GM12878 (cell line): Measurements from ENCODE around the gene FMN2. TPM values are rescaled to one million over a fixed set of nuclear protein-coding genes. Genes with fewer than 3 reads are reported as not detected.

Experiments
- ATAC-seq: fragments of 200-7000 bp; cut with Tn5 transposase; 3 replicates; pipeline ENCODE4 v1.9.1; 2020; ENCODE audit warnings: mild to moderate bottlenecking, moderate library complexity
- BruUV-seq: library from RNA; stranded (reverse); fragments of 400-500 nt; replicated peaks from 2 replicates; lab custom pipeline; 2021; lab: Mats Ljungman, UMichigan
- CTCF ChIA-PET: fragments of 300-600 bp; sonication (Branson Sonifier 250); formaldehyde crosslinking; extraction: SDS; loops from one replicate; lab custom pipeline; 2021; ENCODE audit warnings: inconsistent platforms; lab: Yijun Ruan, JAX
- POLR2A ChIA-PET: fragments of 350-600 bp; formaldehyde crosslinking; extraction: SDS; loops from one replicate; lab custom pipeline; 2021; ENCODE audit warnings: inconsistent platforms; lab: Charles Lee
- RAD21 ChIA-PET: fragments of 300-600 bp; sonication (Branson Sonifier 250); formaldehyde crosslinking; loops from one replicate; lab custom pipeline; 2023; ENCODE audit warnings: antibody characterized with exemption; ENCODE audit not compliant: unreplicated experiment; lab: Charles Lee
- SMC1A ChIA-PET: fragments of 300-600 bp; sonication (Branson Sonifier 250); formaldehyde crosslinking; loops from one replicate; lab custom pipeline; 2023; ENCODE audit not compliant: unreplicated experiment, uncharacterized antibody; lab: Charles Lee
- DNase-seq: peaks from one replicate; pipeline ENCODE4 v3.0.0-alpha.2; 2011; ENCODE audit warnings: low read depth, low spot score
- FAIRE-seq: peaks from 3 replicates; lab custom pipeline; 2011; peaks lifted over from hg19 to GRCh38; lab: Jason Lieb, UNC
- H2AFZ ChIP-seq: 2 replicates; pipeline ENCODE4 v1.6.0; 2011; ENCODE audit warnings: low read depth, low read length, control low read depth; ENCODE audit not compliant: control insufficient read depth
- H3K27ac ChIP-seq: 2 replicates; pipeline ENCODE4 v1.5.1; 2011; ENCODE audit warnings: control low read depth; ENCODE audit not compliant: control insufficient read depth, insufficient read depth
- H3K27me3 ChIP-seq, 2 experiments: replicated peaks in 1 of 2; 2 replicates each; pipeline versions ENCODE4 v1.6.0 to v1.6.1; 2011; ENCODE audit warnings: low read length in 1 of 2; ENCODE audit not compliant: control insufficient read depth in 2 of 2, insufficient read depth in 2 of 2
- H3K36me3 ChIP-seq, 2 experiments: 2 replicates each; pipeline ENCODE4 v1.5.1; 2011; ENCODE audit warnings: low read length in 1 of 2; ENCODE audit not compliant: control insufficient read depth in 2 of 2, insufficient read depth in 2 of 2
- H3K4me1 ChIP-seq: 2 replicates; pipeline ENCODE4 v1.6.1; 2011; ENCODE audit warnings: mild to moderate bottlenecking, low read length, moderate library complexity, mixed read lengths; ENCODE audit not compliant: control insufficient read depth, insufficient read depth
- H3K4me2 ChIP-seq: 2 replicates; pipeline ENCODE4 v1.6.0; 2011; ENCODE audit warnings: control low read depth; ENCODE audit not compliant: control insufficient read depth, insufficient read depth
- H3K4me3 ChIP-seq: fragments of 200-600 bp; sonication (generic); 2 replicates; pipeline ENCODE4 v1.5.1; 2016
- H3K79me2 ChIP-seq: 2 replicates; pipeline ENCODE4 v1.6.0; 2011; ENCODE audit warnings: low read length; ENCODE audit not compliant: control insufficient read depth, insufficient read depth
- H3K9ac ChIP-seq: 2 replicates; pipeline ENCODE4 v1.8.0; 2011; ENCODE audit warnings: low read length, control low read depth, mixed read lengths; ENCODE audit not compliant: control insufficient read depth, insufficient read depth
- H3K9me3 ChIP-seq: replicated peaks from 3 replicates; pipeline ENCODE4 v1.5.1; 2011; ENCODE audit warnings: mild to moderate bottlenecking, low read length; ENCODE audit not compliant: control insufficient read depth, insufficient read depth
- H4K20me1 ChIP-seq: 2 replicates; pipeline ENCODE4 v1.6.0; 2011; ENCODE audit not compliant: control insufficient read depth, insufficient read depth
- CBFB ChIP-seq: IDR thresholded peaks from 2 replicates; pipeline ENCODE4 v1.6.1; 2016; ENCODE audit warnings: antibody characterized with exemption, low read depth
- CHD1 ChIP-seq: IDR thresholded peaks from 2 replicates; pipeline ENCODE4 v1.6.1; 2012; ENCODE audit warnings: low read depth, low read length, improper control_type of control experiment
- CHD4 ChIP-seq: fragments of 200-600 bp; sonication (generic); IDR thresholded peaks from 2 replicates; pipeline ENCODE4 v1.6.1; 2016; ENCODE audit warnings: mild to moderate bottlenecking
- DPF2 ChIP-seq: fragments of 450-650 bp; IDR thresholded peaks from 2 replicates; pipeline ENCODE4 v1.6.1; 2017; ENCODE audit warnings: mild to moderate bottlenecking
- GABPA ChIP-seq: IDR thresholded peaks from 2 replicates; pipeline ENCODE4 v1.6.1; 2014; ENCODE audit warnings: antibody characterized with exemption, low read depth, mild to moderate bottlenecking, inconsistent platforms
- GATAD2B ChIP-seq: fragments of 450-650 bp; conservative IDR thresholded peaks from 2 replicates; pipeline ENCODE4 v1.6.1; 2017; ENCODE audit warnings: low read depth, mild to moderate bottlenecking, moderate library complexity
- LARP7 ChIP-seq: fragments of 450-650 bp; IDR thresholded peaks from 2 replicates; pipeline ENCODE4 v1.6.1; 2017; ENCODE audit warnings: mild to moderate bottlenecking
- NR2F1 ChIP-seq: fragments of 450-650 bp; conservative IDR thresholded peaks from 2 replicates; pipeline ENCODE4 v1.6.1; 2017; ENCODE audit warnings: mild to moderate bottlenecking
- SMAD1 ChIP-seq: fragments of 450-650 bp; IDR thresholded peaks from 2 replicates; pipeline ENCODE4 v1.6.1; 2018; ENCODE audit warnings: mild to moderate bottlenecking, low read depth; ENCODE audit not compliant: partially characterized antibody
- STAT1 ChIP-seq: fragments of 450-650 bp; conservative IDR thresholded peaks from 2 replicates; pipeline ENCODE4 v1.6.1; 2014; ENCODE audit warnings: antibody characterized with exemption, mild to moderate bottlenecking
- TCF7 ChIP-seq: IDR thresholded peaks from 2 replicates; pipeline ENCODE4 v1.6.1; 2014; ENCODE audit warnings: antibody characterized with exemption, borderline replicate concordance
- ZNF384 ChIP-seq: IDR thresholded peaks from 2 replicates; pipeline ENCODE4 v1.6.1; 2012; ENCODE audit warnings: low read depth, mild to moderate bottlenecking, low read length, improper control_type of control experiment, borderline replicate concordance
- WGBS: methylation state at CpG from one replicate; pipeline ENCODE4 v1.1.6; 2016; ENCODE audit warnings: low lambda C conversion rate; ENCODE audit not compliant: insufficient replicate concordance, insufficient coverage; ENCODE audit errors: missing lambda C conversion rate; 5-methylcytosine and 5-hydroxymethylcytosine counted together
- in situ Hi-C: fragments of 300-500 bp; cut with MboI; formaldehyde crosslinking; loops from 9 replicates; pipeline ENCODE4 v1.14.3; 2018; ENCODE audit warnings: mixed read lengths
- intact Hi-C: fragments of 100-400 bp; cut with micrococcal nuclease; formaldehyde crosslinking; loops from one replicate; pipeline ENCODE4 v1.14.2; 2022; ENCODE audit not compliant: unreplicated experiment
- polyA plus RNA-seq, 11 experiments: library from polyadenylated mRNA; depleted of rRNA in 4 of 11; unstranded in 6 of 11; stranded (reverse) in 5 of 11; fragments of >200 nt; fragmentation: Nextera tagmentation in 4 of 11; fragmentation: Illumina TruSeq in 1 of 11; extraction: Ambion mirVana in 4 of 11; extraction: Trizol in 1 of 11; gene quantifications; 1 replicate in 1 of 11; 2 replicates in 10 of 11; pipeline versions ENCODE4 v1.2.1 to v1.2.3, GENCODE V29; 2011 to 2016; ENCODE audit warnings: inconsistent platforms in 2 of 11, missing spikeins in 2 of 11, low read depth in 1 of 11
- total RNA-seq, 4 experiments: library from RNA; depleted of rRNA in 3 of 4; stranded (reverse); fragments of >200 nt in 3 of 4; fragmentation: Illumina TruSeq in 1 of 4; extraction: Trizol in 1 of 4; gene quantifications; 2 replicates each; pipeline versions ENCODE4 v1.2.1 to v1.2.3, GENCODE V29; 2013 to 2021
- TF ChIP-seq, protein P1 (sequence below): IDR thresholded peaks from 2 replicates; pipeline ENCODE4 v1.6.1; 2012; ENCODE audit warnings: low read depth, low read length, improper control_type of control experiment
- TF ChIP-seq, protein P2 (sequence below): fragments of 450-650 bp; IDR thresholded peaks from 2 replicates; pipeline ENCODE4 v1.6.1; 2014; ENCODE audit warnings: mild to moderate bottlenecking
- TF ChIP-seq, protein P3 (sequence below): fragments of 450-650 bp; IDR thresholded peaks from 2 replicates; pipeline ENCODE4 v1.6.1; 2016; ENCODE audit warnings: mild to moderate bottlenecking, moderate library complexity, borderline replicate concordance

The FMN2 gene
- total and polyA plus RNA-seq, 10 of the 15 experiments (the other 5 are each of a cell fraction or from before 2014, with no cell fraction given) = 0.60 TPM; not detected in 9

DNA sequence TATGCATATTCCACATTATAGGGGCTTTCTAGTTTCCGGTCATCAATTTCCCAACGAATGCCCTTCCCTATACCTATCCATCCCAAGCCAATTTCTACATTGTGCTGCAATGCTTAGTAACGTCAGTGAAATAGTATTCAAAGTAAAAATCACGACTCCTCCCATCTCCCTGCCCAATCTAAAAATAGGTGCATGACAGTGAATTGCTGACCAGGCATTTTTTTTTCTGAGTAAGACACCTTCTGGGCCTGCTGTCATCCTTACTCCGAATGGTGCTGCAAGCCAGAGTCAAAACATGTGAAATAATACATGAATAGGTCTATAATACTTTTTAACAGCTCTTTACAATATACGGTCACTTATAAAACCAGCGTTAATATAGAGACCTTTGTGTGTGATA is 400.1 kb downstream of the FMN2 start (continued):
- no peak for TF ChIP-seq SMAD1
- TF ChIP-seq GABPA = no peak
- no peak for TF ChIP-seq STAT1
- no peak for TF ChIP-seq GATAD2B
- no peak for TF ChIP-seq TCF7
- TF ChIP-seq, protein P1, sequence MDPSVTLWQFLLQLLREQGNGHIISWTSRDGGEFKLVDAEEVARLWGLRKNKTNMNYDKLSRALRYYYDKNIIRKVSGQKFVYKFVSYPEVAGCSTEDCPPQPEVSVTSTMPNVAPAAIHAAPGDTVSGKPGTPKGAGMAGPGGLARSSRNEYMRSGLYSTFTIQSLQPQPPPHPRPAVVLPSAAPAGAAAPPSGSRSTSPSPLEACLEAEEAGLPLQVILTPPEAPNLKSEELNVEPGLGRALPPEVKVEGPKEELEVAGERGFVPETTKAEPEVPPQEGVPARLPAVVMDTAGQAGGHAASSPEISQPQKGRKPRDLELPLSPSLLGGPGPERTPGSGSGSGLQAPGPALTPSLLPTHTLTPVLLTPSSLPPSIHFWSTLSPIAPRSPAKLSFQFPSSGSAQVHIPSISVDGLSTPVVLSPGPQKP = no peak
- no peak for TF ChIP-seq LARP7
- TF ChIP-seq CBFB = no peak
- TF ChIP-seq, protein P2, sequence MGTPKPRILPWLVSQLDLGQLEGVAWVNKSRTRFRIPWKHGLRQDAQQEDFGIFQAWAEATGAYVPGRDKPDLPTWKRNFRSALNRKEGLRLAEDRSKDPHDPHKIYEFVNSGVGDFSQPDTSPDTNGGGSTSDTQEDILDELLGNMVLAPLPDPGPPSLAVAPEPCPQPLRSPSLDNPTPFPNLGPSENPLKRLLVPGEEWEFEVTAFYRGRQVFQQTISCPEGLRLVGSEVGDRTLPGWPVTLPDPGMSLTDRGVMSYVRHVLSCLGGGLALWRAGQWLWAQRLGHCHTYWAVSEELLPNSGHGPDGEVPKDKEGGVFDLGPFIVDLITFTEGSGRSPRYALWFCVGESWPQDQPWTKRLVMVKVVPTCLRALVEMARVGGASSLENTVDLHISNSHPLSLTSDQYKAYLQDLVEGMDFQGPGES = no peak
- no peak for TF ChIP-seq CHD4

DNA sequence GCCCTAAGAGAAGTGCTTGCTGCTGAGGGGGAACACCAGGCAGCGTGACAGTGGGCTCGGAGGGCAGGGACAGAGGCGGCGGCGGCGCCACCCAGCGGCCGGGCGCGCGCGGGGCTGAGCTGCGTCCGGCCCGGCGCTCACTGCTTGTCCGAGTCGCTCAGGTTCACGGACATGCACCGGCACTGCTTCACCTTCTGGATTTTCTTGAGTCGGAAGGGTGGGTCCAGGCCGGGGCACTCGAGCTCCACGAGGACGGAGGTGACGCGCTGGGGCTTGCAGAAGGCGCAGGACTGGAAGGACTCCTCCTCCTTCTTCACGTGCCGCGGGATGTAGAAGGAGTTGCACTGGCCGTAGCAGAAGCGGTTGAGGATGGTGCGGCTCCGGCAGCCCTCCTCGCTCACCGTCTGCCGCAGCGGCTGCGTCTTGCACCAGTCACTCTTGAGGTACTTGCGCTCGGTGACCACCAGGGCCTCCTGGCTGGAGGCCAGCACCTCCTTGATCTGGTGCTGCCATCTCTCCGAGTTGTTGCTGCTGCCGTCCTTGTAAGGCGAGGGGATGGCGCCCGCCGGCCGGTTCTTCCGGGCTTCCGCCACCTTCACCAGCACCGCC is 401.3 kb downstream of the FMN2 start:
- DNase-seq = no peak
- in situ Hi-C loops = no loop called here
- no peaks in the 10 kb centered on the region for H3K36me3 ChIP-seq
- BruUV-seq = no TSS peak
- CTCF ChIA-PET = no interaction called here
- no peak overlapping the region for H3K4me3 ChIP-seq
- TF ChIP-seq, protein P3, sequence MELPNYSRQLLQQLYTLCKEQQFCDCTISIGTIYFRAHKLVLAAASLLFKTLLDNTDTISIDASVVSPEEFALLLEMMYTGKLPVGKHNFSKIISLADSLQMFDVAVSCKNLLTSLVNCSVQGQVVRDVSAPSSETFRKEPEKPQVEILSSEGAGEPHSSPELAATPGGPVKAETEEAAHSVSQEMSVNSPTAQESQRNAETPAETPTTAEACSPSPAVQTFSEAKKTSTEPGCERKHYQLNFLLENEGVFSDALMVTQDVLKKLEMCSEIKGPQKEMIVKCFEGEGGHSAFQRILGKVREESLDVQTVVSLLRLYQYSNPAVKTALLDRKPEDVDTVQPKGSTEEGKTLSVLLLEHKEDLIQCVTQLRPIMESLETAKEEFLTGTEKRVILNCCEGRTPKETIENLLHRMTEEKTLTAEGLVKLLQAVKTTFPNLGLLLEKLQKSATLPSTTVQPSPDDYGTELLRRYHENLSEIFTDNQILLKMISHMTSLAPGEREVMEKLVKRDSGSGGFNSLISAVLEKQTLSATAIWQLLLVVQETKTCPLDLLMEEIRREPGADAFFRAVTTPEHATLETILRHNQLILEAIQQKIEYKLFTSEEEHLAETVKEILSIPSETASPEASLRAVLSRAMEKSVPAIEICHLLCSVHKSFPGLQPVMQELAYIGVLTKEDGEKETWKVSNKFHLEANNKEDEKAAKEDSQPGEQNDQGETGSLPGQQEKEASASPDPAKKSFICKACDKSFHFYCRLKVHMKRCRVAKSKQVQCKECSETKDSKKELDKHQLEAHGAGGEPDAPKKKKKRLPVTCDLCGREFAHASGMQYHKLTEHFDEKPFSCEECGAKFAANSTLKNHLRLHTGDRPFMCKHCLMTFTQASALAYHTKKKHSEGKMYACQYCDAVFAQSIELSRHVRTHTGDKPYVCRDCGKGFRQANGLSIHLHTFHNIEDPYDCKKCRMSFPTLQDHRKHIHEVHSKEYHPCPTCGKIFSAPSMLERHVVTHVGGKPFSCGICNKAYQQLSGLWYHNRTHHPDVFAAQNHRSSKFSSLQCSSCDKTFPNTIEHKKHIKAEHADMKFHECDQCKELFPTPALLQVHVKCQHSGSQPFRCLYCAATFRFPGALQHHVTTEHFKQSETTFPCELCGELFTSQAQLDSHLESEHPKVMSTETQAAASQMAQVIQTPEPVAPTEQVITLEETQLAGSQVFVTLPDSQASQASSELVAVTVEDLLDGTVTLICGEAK = no peak
- TF ChIP-seq ZNF384 (no peak), NR2F1 (no peak), CHD1 (no peak), DPF2 (no peak)
- TF ChIP-seq, all 136 proteins: peak for 0
- Histone ChIP-seq H3K4me2 (no peak overlapping the region), H3K27ac (no peak overlapping the region), H3K27me3 (no peaks in the 10 kb centered on the region), H4K20me1 (no peaks in the 10 kb centered on the region), H3K9ac (no peak overlapping the region), H3K79me2 (no peaks in the 10 kb centered on the region), H3K9me3 (no peaks in the 10 kb centered on the region), H3K4me1 (no peaks in the 10 kb centered on the region), H2AFZ (no peak overlapping the region)
- ChIA-PET RAD21 (no interaction called here), SMC1A (interaction anchor here (0.6 to 0.7 kb wide), 2 partner anchors 33 to 1004 kb away, joined by 3 read pairs; no protein-coding TSS in a partner anchor), POLR2A (no interaction called here)
- intact Hi-C loops = no loop called here
- ATAC-seq = no peak
- FAIRE-seq = no peak
- WGBS = 52% methylated on average over 46 of the region's 52 CpGs
